Hepatocyte (in vitro differentiated cells): Measurements from ENCODE around the gene GIMAP4.

ENCODE experiments used
- EZH2 ChIP-seq: fragments of 200-600 bp; sonication (generic); IDR thresholded peaks from 2 replicates; pipeline ENCODE4 v1.6.1; 2016; ENCODE audit warnings: antibody characterized with exemption, mild to moderate bottlenecking, borderline replicate concordance
- TF ChIP-seq, protein P1 (sequence below): fragments of 200-600 bp; sonication (generic); IDR thresholded peaks from 2 replicates; pipeline ENCODE4 v1.5.1; 2016; ENCODE audit warnings: antibody characterized with exemption, mild to moderate bottlenecking; ENCODE audit not compliant: poor library complexity

DNA sequence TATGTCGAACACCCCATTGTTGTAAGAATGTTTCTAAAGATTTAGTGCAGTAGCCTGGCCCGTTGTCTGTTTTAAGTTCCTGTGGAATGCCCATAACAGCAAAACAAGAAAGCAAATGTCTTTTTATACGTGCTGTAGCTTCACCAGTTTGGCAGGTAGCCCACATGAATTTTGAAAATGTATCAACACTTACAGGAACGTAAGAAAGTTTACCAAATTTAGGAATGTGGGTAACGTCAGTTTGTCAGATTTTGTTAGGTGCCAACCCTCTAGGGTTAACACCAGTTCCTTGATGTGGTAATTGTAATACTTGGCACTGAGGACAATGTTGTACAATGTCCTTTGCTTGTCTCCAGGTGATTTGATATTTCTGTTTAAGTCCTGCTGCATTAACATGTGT, 3.2 kb upstream of the GIMAP4 start:
- TF ChIP-seq, protein P1, sequence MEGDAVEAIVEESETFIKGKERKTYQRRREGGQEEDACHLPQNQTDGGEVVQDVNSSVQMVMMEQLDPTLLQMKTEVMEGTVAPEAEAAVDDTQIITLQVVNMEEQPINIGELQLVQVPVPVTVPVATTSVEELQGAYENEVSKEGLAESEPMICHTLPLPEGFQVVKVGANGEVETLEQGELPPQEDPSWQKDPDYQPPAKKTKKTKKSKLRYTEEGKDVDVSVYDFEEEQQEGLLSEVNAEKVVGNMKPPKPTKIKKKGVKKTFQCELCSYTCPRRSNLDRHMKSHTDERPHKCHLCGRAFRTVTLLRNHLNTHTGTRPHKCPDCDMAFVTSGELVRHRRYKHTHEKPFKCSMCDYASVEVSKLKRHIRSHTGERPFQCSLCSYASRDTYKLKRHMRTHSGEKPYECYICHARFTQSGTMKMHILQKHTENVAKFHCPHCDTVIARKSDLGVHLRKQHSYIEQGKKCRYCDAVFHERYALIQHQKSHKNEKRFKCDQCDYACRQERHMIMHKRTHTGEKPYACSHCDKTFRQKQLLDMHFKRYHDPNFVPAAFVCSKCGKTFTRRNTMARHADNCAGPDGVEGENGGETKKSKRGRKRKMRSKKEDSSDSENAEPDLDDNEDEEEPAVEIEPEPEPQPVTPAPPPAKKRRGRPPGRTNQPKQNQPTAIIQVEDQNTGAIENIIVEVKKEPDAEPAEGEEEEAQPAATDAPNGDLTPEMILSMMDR = no peak
- TF ChIP-seq EZH2 = no peak
